ENCODE results near the gene MITF.

DNA sequence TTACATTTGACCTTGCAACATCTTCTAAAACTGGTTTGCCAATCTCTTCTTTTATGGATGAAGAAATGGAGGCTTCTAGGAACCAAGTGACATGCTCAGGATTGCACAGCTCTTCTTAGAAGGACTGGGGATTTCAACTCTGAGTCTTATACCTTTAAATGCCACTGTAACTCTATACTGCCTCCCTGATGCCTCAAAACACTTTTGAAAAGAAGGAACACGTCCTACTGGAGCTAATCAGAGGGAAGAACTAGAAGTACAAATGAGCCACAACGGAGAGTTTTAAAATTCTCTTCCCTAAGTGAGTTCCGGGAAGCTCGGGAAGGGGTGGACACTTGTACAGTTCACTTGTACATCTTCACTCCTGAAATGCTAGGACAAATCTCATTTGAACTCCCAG, 949 bp upstream of the MITF start:
- TF ChIP-seq, protein P1, sequence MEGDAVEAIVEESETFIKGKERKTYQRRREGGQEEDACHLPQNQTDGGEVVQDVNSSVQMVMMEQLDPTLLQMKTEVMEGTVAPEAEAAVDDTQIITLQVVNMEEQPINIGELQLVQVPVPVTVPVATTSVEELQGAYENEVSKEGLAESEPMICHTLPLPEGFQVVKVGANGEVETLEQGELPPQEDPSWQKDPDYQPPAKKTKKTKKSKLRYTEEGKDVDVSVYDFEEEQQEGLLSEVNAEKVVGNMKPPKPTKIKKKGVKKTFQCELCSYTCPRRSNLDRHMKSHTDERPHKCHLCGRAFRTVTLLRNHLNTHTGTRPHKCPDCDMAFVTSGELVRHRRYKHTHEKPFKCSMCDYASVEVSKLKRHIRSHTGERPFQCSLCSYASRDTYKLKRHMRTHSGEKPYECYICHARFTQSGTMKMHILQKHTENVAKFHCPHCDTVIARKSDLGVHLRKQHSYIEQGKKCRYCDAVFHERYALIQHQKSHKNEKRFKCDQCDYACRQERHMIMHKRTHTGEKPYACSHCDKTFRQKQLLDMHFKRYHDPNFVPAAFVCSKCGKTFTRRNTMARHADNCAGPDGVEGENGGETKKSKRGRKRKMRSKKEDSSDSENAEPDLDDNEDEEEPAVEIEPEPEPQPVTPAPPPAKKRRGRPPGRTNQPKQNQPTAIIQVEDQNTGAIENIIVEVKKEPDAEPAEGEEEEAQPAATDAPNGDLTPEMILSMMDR (IDR thresholded peaks at IDR 0.05; ENCODE audit: low read depth, low read length, poor library complexity, severe bottlenecking), result no peak
- TF ChIP-seq EZH2phosphoT487 (IDR thresholded peaks at IDR 0.05; ENCODE audit: borderline replicate concordance, low read length), result no peak
